Measurements from ENCODE around the gene MTCH2.

MTCH2 gene

DNA sequence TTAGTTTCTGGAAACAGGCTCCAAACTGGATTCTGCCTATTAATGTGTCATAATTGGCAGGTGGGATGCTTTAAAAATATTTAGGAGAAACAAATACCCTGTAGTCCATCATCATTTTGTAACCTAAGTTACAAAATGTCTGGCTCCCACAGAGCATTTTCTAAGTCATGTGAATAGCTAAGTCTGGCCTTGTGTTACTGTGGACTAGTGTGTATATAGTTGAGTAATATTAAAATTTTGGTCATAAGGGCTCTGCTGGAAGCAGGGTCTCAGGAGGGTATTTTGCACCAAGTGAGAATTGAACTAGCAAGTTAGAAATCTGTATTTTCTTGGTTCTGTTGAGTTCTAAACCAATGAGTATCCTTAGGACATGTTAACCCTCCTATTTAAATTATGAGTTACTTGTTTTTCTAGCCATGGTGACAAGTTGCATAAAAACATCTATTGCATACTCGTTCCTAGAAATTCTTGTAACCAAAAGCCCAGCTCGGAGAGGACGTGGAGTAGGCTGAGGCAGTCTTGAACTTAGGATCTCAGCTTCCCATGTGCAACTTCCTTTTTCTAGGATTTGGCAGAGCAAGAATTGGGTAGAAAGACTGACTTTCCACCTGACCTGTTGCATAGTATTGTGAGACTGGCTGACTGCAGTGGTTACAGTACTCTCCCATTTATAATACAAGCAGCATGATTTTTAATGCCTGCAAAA, 71.6 kb downstream of the MTCH2 start:
- TF ChIP-seq, protein P1, sequence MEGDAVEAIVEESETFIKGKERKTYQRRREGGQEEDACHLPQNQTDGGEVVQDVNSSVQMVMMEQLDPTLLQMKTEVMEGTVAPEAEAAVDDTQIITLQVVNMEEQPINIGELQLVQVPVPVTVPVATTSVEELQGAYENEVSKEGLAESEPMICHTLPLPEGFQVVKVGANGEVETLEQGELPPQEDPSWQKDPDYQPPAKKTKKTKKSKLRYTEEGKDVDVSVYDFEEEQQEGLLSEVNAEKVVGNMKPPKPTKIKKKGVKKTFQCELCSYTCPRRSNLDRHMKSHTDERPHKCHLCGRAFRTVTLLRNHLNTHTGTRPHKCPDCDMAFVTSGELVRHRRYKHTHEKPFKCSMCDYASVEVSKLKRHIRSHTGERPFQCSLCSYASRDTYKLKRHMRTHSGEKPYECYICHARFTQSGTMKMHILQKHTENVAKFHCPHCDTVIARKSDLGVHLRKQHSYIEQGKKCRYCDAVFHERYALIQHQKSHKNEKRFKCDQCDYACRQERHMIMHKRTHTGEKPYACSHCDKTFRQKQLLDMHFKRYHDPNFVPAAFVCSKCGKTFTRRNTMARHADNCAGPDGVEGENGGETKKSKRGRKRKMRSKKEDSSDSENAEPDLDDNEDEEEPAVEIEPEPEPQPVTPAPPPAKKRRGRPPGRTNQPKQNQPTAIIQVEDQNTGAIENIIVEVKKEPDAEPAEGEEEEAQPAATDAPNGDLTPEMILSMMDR (IDR thresholded peaks at IDR 0.05; ENCODE audit: low read depth, low read length) = no peak
- H3K4me3 ChIP-seq (ENCODE audit: low read depth, low read length) = no peak overlapping the region
- in situ Hi-C loops (cut with HindIII; ENCODE audit: low sequenced_read_pairs) = no loop called here
- no peak for DNase-seq (ENCODE audit: low read depth, low spot score)

DNA sequence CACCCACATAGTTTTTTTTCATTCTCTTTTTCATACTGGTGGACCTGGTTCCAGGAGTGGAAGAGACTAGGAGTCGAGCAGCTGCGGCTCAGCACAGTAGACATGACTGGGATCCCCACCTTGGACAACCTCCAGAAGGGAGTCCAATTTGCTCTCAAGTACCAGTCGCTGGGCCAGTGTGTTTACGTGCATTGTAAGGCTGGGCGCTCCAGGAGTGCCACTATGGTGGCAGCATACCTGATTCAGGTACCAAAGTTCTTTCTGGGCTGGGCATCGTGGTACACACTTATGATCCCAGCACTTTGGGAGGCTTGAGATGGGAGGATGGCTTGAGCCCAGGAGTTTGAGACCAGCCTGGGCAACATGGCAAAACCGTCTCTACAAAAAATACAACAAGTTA, 72.7 kb downstream of the MTCH2 start:
- H3K4me3 ChIP-seq (ENCODE audit: low read depth, low read length) = no peak overlapping the region
- TF ChIP-seq, protein P1 (IDR thresholded peaks at IDR 0.05; ENCODE audit: low read depth, low read length) = no peak
- in situ Hi-C loops (cut with HindIII; ENCODE audit: low sequenced_read_pairs) = no loop called here
- DNase-seq (ENCODE audit: low read depth, low spot score) = no peak
